ENCODE data around the gene CXCR2.
"Not testable (repeated sequence)": the region's sequence is repeated elsewhere in the genome, so short reads cannot be mapped to it uniquely, and the experiment has no call there.

Gene CXCR2

DNA sequence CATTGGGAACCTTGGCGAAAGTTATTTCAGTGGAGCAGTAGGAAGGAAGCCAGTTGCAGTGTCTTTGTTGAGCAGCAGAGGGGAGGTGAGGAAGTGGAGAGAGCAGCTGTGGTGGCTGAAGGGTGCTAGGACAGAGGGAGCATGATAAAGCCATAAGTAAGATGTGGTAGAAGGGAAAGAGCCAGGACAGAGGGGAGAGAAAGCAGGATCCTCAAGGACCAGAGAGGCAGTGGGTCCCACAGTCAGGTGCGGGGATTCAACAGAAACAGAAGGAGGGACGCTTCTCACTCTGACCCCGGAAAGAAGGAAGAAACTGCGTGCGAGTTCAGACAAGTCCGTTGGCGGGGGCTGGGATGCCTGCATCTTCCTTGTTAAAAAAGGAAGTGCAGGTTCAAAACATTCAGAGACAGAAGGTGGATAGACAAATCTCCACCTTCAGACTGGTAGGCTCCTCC lies at the start of gene CXCR2:
Gene CXCR2, plus strand, starts transcription at position 403 of the 455 bp plus-strand sequence. CDS start 8,774 bp downstream, outside the sequence.
- DNase-seq (ENCODE audit: low read depth in 2 of 2), result no peak

DNA sequence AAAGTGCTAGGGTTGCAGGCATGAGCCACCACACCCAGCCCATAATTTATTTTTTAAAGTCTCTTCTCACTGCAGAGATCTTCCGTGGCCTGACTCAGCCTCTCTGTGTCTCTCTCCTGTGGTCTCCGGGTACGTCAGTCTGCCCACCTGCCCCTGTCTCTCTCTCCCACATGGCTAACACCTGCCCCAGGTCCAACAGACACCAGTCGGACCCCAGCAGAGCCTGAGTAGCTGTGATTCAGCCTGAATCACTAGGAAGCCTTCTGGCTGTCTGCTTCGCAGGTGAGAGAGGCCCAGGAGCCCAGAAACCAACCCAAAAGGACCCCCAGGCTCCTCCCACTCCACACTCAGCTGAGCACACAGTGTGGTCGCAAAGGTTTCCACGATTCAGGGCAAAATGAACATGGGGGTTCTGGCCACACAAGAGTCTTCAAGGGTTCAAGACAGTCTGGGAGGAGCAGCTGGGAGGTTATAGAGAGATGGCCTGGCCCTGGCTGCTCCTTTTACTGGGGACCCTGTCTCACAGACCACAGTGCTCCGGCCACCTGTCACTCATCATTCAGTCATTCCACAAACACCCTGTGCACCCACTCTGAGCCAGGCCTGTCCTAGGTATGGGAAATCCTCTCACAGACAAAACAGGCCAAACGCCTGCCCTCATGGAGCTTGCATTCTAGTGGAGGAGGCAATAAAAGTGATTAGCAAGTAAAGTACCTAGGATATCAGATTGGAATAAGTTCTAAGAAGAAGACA lies 48.2 kb upstream of the CXCR2 start:
- no peak for DNase-seq (ENCODE audit: low read depth in 2 of 2)

DNA sequence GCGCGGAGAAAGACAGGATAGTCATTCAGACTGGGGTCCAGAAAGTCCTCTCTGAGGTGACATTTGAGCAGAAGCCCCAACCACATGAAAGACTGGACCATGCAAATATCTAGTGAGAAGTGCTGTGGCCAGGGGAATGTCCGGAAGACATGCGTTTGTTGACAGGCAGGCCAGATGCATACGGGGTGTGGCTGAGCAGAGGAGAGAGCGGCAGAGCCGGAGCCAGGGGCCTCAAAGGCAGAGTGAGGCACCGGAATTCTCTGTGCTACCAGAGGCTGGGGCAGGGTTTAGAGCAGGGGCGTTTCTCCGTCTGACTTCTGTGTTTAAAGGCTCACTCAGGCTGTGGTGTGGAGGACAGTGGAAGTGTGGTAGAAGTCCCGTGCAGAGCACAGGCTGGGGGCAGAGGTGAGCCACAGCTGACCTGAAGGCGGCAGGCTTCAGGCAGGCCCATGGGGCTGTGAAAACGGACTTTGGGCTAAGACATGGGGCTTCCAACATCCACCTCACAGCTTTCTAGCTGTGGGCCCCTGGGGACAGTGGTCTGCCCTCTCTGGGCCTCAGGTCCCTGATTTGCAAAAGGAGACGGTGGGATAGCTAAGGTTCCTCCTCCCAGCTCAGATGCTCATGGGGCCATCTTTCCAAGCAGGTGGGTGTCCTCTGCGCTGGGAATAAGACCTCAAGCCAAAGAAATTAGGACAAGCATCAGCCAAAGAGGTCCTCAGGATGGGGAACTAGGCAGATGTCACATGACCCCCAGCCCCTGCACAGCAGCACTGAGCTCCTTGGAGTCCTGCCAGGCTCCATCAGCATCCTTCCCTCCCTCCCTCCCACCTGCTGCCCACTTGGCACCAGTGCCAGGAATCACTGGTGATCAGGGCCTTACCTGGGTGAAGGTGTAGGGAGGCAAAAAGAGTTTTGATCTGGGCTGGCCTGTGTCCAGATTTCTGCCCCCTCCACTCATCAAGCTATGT lies 45.6 kb upstream of the CXCR2 start:
- DNase-seq (ENCODE audit: low read depth in 2 of 2), result no peak

DNA sequence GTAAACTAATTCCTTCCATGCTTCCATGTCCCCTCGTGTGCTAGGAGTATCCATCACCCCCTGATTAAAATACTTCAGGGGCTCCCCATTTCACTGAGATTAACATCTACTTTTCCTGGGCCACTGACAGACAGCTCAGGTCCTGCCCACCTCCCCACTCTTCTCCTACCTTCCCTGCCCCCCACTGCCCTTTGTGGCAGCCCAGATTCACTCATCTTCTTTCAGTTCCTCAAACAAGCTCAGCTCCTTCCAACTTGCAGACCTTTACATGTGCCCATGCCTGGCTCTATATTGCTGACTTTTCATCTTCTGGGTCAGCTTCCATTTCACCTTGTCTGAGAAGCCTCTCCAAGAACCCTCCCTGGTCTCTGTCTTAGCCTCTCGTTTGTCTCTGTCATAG lies 44.8 kb upstream of the CXCR2 start:
- DNase-seq (ENCODE audit: low read depth in 2 of 2), result no peak

DNA sequence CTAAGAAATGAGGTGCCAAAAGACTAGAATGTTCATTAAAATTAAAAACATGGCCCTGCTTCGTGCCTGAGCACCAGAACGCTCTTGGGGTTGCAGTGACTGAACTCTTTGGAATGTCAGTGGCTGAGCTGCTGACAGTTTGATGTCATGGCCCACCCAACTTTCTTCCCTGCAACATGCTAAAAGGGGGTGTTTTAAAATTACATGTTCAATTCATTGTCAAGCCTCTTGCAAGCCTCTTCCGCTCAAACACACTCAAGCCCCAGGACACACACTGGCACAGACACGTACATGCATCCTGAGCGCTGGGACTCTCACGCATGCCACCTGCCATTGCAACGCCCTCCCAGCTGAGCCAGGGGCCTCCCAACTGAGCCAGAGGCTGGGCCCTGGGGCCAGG lies 44.1 kb upstream of the CXCR2 start:
- no peak for DNase-seq (ENCODE audit: low read depth in 2 of 2)

DNA sequence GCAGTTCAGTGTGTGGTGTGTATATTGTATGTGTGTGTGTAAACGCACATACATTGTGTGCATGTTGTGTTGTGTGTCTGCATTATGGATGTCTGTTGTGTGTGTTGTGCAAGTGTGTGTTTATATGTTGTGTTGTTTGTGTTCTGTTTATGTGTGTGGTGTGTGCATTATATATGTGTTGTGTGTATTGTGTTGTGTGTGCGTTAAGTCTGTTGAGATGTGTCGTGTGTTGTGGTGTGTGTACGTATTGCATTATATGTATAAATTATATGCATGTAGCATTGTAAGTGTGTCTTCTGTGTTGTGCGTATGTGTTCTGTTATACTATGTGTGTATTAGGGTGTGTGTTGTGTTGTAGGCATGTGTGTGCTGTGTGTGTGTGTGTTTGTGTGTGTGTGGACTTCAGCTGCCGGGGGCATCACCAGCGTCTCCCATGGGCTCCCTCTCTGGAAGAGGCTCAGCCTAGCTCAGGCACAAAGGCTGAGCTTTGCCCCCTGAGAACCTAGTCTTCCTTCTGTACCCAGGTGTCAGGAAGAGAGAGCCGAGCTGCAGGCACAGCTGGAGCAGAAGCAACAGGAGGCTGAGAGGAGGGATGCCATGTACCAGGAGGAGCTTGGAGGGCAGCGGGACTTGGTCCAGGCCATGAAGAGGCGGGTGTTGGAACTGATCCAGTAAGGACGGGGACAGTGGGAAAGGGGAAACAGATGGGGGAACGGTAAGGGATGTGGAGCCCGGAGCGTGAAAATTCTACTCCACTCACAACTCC lies 43.1 kb upstream of the CXCR2 start:
- no peak for DNase-seq (ENCODE audit: low read depth in 2 of 2)

DNA sequence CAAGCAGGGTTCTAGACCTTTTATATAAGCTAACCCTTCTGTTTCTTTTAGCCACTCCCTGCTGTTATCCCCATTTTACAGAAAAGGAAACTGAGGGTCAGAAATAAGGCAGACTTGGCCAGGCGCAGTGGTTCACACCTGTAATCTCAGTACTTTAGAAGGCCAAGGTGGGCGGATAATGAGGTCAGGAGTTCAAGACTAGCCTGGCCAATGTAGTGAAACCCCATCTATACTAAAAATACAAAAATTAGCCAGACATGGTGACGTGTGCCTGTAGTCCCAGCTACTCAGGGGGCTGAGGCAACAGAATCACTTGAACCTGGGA lies 42.5 kb upstream of the CXCR2 start:
- DNase-seq (ENCODE audit: low read depth in 2 of 2), result no peak

DNA sequence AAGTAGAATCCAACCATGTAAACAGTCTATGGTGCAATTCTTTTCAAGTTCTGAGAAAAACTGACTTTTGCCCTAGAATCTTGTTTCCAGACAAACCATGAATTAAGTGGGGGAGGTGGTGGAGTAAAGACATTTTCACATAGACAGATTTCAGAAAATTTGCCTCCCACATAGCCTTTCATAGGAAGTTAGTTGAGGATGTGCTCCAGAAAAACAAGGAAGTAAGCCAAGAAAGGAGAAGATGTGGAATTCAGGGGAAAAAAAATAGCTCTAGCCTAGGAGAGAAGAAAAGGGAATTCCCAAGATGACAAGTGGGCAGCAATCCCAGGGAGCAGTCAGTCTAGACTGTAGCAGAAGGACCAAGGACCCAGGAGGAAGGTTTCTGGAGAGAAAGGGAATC lies 39.4 kb upstream of the CXCR2 start:
- no peak for DNase-seq (ENCODE audit: low read depth in 2 of 2)

DNA sequence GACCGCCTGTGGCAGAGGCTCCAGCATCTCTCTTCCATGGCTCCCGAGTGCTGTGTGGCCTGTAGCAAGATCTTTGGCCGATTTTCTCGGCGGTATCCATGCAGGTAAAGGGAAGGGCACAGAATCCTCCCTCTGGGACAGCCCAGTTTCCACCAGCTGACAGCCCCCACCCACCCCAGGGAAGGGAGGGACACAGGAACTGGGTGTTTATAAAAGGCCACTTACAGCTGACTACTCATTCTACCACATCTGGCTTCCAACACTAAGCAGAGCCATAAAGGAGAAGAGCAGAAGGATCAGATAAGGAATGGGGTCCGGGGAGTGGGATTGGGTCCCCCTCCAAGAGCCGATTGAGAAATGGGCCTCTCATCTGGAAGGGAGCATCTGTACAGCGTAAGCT lies 36.6 kb upstream of the CXCR2 start:
- DNase-seq (ENCODE audit: low read depth in 2 of 2), result no peak

DNA sequence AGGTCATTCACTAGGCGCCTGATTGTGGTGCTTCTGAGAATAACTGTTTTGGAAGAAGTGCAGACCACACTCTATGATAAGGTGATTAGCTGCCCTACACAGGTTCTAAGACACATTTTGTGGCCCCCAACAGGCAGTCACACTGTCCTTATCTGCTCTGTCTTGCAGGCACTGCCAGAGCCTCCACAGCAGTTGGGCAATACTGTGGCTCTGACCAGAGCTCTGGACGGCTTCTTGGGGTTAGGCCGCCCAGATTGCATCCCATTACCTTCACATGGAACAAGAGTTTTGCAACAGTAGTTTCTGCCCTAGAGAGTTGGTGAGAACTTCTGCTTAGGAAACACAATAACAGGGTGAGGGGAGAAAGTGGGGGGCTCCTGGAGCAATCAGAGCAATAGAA lies 34.1 kb upstream of the CXCR2 start:
- DNase-seq (ENCODE audit: low read depth in 2 of 2), result no peak

DNA sequence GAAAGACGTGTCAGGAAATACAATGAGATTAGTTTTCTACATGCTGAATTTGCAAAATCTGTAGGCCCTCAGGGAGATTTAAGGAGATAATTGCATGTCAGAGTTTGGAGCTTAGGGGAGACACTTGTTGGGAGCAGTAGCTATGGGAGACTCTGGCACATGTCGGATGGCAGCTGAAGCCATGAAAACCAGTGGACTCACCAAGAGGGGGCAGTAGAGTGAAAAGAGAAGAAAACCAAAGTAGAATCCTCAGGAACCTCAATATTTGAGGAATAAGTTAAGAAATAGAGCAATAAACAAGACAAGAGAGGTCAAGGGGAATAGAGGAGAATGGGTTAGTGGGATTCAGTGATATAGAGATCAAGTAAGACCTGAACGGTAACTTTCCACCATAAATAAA lies 31.9 kb upstream of the CXCR2 start:
- no peak for DNase-seq (ENCODE audit: low read depth in 2 of 2)

DNA sequence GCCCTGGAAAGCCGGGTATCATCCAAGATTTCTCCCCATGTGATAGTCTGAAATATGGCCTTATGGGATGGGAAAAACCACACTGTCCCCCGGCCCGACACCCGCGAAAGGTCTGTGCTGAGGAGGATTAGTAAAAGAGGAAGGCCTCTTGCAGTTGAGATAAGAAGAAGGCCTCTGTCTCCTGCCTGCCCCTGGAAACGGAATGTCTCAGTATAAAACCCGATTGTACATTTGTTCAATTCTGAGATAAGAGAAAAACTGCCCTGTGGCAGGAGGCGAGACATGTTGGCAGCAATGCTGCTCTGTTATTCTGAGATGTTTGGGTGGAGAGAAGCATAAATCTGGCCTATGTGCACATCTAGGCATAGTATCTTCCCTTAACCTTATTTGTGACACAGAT lies 30.0 kb upstream of the CXCR2 start:
- no peak for DNase-seq (ENCODE audit: low read depth in 2 of 2)

DNA sequence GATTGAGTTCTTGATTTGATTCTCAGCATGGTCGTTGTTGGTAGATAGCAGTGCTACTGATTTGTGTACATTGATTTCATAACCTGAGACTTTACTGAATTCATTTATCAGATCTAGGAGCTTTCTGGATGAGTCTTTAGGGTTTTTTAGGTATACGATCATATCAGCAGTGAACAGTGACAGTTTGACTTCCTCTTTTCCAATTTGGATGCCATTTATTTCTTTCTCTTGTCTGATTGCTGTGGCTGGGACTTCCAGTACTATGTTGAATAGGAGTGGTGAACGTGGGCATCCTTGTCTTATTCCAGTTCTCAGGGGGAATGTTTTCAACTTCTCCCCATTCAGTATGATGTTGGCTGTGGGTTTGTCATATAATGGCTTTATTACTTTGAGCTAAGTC lies 27.9 kb upstream of the CXCR2 start:
- DNase-seq (ENCODE audit: low read depth in 2 of 2), result no peak

DNA sequence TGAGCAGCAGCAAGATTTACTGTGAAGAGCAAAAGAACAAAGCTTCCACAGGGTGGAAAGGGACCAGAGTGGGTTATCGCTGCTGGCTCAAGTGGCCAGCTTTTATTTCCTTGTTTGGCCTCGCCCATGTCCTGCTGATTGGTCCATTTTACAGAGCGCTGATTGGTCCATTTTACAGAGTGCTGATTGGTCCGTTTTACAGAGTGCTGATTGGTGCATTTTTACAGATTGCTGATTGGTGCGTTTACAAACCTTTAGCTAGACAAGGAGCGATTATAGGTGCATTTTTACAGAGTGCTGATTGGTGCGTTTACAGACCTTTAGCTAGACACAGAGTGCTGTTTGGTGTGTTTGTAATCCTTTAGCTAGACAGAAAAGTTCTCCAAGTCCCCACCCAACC lies 17.0 kb upstream of the CXCR2 start:
- not testable (repeated sequence) for DNase-seq (ENCODE audit: low read depth in 2 of 2)

DNA sequence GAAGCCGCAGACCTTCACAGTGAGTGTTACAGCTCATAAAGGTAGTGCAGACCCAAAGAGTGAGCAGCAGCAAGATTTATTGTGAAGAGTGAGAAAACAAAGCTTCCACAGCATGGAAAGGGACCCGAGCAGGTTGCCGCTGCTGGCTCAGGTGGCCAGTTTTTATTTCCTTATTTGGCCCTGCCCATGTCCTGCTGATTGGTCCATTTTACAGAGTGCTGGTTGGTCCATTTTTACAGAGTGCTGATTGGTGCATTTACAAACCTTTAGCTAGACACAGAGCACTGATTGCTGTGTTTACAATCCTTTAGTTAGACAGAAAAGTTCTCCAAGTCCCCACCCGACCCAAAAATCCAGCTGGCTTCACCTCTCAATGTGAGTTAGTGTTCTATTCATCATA lies 4.0 kb upstream of the CXCR2 start:
- not testable (repeated sequence) for DNase-seq (ENCODE audit: low read depth in 2 of 2)

DNA sequence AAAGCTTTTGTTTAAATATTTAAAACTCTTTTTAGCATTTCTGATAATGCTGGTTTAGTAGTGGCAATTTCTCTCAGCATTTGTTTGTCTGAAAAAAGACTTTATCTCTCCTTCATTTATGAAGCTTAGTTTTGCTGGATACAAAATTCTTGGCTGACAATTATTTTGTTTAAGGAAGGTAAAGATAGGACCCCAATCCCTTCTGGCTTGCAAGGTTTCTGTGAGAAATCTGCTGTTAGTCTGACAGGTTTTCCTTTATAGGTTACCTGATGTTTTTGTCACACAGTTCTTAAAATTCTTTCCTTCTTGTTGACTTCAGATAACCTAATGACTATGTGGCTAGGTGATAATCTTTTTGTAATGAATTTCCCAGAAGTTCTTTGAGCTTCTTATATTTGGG lies 3.5 kb upstream of the CXCR2 start:
- DNase-seq (ENCODE audit: low read depth in 2 of 2), result not testable (repeated sequence)

DNA sequence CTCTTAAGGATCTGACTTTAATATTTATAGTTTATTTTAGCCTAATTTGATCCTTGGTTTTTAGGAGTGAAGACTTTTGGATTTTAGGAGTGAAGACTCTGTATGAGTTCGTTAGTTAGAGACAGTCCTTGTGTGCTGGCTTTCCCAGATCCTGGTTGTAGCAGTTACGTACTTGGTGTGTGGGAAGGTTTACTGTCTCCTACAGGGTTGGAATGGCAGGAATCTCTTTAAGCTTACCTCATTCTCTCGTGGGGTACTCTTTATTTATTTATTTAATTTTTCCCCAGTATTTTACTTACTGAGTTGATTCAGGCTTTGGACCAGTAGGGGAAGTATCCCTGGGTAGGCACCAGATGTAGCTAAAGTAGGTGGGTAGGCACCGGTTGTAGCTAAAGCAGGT lies 1.8 kb upstream of the CXCR2 start:
- DNase-seq (ENCODE audit: low read depth in 2 of 2), result no peak

DNA sequence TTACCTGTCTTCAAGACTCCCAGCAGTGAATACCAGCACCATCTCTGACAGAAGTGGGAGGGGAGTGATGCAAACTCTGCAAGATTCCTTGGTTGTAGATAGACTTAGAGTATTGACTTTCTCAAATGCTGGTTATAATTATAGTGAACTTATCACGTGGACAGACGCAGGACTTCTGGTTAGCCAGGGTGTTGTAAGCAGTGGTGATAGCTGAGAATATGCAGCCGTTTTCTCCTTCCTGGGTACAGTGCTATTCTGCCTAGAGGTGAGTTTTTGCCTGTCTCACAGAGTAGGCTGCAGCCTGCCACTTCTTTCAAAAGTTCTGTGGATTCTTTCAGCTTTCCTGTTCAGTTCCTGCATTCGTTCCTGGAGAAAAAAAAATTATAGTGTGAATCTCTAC lies 733 bp upstream of the CXCR2 start:
- no peak for DNase-seq (ENCODE audit: low read depth in 2 of 2)

DNA sequence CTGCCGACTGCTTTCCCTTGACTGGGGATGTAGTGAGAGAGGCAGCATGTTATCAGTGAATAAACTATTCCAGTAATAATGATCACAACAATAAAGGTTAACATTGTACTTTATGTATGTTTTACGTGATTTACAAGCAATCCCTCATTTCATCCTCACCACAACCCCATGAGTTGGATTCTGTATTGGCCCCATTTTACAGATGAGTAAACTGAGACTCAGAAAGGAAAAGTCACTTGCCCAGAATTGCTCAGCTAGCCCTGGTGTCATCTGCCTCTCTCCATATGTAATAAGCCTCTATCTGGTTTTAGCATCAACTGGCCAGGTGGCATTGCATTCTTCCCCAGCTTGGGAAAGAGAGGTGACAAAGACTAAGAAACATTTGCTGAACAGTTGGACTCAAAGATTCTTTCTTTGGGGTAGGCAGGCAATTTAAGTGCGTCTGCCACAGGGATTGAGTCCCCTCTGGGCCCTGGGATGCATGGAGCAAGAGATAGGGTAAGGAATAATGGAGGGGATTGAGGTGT lies 2.2 kb downstream of the CXCR2 start:
- DNase-seq (ENCODE audit: low read depth in 2 of 2), result no peak

DNA sequence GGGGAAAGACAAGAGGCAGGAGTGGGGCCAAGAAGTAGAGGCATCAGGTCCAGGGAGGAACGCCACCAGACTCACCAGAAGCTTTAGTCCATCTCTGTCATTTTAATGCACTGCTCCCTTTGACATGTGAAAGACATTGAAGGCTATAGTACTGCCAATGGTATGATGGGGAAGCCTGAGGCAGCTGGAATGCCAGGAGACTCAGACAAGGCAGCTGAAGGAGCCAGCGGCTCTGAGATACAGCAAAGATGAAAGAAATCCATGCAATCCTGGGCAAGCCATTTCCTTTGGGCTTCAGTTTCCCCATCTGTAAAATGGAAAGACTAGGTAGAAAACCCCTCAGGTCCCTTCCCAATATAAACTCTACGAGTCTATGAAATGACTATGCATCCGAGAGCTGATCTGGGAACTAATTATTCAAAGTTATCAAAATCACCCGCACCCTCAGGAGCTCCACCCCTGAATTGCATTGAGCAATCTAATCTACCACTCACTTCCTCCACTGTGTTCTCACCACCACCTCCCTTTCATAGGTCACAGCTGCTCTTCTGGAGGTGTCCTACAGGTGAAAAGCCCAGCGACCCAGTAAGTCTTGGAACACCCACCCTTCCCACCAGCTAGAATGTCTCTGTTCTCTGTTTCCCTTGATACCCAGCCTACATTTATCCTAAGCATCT lies 3.1 kb downstream of the CXCR2 start:
- no peak for DNase-seq (ENCODE audit: low read depth in 2 of 2)

DNA sequence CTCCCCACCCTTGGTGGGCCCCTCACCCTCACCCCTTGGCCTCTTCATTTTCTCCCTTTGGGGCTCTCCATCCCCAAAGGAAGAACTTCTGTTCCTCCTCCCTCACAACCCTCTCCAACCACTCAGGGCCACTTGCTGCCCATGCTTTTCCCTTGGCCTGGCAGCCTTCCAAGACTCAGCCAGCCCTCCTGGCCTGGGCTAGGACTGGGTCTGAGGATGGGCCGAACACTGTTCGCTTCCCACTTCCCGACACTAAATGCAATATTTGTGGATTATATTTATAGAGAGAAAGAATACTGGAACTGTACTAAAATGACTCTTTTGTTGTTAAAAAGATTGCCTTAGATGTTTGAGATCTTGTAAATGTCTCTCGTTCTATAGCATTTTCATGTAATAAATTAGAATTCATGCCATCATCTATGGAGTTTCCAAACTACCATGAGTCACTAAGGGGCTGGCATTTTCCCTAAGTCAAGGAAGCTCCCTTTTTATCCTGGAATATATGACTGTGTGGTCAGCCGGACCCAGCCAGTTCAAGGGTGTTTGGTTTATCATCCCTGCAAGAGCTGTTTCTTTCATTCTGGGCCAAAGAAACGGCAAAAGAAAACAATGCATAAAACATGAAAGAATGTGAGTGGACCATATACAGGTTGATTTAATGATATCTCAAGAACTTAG lies 3.8 kb downstream of the CXCR2 start:
- DNase-seq (ENCODE audit: low read depth in 2 of 2), result no peak
